Measurements from ENCODE around the gene TIPIN.
"Not testable (repeated sequence)": the region's sequence is repeated elsewhere in the genome, so short reads cannot be mapped to it uniquely, and the experiment has no call there.

TIPIN gene, protein sequence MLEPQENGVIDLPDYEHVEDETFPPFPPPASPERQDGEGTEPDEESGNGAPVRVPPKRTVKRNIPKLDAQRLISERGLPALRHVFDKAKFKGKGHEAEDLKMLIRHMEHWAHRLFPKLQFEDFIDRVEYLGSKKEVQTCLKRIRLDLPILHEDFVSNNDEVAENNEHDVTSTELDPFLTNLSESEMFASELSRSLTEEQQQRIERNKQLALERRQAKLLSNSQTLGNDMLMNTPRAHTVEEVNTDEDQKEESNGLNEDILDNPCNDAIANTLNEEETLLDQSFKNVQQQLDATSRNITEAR

DNA sequence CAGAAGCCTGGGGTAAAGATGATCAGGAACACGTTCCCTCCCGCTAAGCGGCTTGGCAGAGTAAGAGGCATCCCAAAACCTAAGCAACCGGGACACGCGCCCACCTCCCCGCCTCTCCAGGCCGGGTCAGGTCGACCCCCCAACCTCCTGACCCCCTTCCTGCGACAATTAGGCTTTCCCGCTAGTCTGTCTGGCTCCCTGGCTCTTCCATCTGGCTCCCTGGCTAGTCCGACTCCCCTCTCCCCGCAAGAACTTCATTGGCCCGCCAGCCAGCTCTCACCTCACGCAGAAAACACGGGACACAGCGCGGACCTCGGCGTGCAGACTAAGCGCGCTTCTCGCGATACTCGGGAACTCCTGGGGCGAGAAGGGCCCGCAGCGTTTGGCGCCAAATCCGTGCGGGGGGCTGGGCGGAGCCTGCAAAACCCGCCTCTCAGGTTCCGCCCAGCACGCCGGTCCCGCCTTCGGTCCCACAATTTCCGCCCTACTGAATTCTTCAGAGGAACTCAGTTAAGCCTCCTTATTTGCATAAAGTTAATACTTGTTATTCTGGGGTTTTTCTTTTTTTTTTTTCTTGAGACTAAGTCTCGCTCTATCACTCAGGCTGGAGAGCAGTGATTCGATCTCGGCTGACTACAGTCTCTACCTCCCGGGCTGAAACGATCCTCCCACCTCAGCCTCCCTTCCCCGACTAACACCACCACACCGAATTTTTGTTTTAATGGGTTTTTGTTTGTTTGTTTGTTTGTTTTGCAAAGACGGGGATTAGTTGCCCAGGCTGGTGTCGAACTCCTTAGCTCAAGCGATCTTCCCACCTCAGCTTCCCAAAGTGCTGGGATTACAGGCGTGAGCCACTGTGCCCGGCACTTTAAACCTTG lies at the start of gene TIPIN:
TIPIN (minus strand) TSS at position 327 of the 878 bp plus-strand sequence. CDS start 3,738 bp downstream, outside the sequence.
- DNase-seq (ENCODE audit: low read depth in 2 of 2) = peak; percentile 92 to 93

DNA sequence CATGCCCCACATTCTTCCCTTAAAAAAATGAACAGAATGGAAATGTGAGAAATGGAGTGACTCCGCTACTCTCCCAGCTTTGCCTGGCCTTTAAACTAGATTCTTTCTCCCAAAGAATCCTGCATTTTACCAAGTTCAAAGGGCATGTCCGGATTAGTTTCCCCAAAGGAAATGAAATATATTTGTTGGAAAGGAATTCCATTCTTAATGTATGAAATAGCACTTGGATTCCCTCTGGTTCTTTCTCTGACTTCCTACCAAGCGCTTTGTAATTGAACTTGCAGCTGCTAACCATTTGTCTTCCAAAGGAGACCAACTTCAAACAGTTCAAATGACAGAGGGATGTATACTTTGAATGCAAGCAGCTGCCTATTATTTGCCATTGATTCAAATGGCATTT lies 49.1 kb upstream of the TIPIN start:
- DNase-seq (ENCODE audit: low read depth in 2 of 2) = peak in 1 of 2 experiments; percentile 24

DNA sequence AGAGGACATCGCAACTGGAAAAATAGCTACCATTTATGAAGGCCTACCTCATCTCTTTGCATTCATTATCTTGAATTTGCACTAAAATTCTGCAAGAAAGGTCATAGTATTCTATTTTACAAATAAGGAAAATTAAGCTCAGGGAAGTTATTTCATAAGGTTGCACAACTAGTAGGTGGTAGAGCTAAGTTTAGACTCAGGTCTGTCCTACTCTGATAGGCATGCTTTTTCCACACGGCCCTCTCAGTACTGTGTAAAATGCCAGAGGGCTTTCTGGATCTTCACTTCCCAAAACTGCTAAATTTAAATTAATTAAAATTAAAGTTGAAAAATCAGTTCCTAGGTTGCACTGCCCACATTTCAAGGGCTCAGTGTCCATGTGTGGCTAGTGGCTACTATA lies 48.5 kb upstream of the TIPIN start:
- DNase-seq (ENCODE audit: low read depth in 2 of 2) = no peak

DNA sequence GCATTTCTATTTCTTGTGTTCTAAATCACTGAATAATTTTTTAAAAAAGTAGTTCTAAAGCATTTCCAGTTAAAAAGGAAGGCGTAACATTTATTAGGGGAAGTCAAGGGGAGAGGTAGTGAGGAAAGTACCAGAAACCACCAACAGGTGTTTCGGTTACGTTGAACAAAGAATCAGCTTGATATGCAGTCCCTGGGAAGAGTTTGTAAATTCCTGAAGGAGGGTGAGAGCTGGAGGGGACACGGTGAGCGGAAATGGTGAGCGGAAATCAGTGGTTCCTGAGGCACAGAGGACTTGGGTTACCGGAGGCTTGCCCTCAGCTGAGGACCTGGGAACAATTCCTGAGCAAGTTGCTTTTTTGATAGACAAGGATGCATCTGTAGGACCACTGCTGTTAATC lies 48.0 kb upstream of the TIPIN start:
- DNase-seq (ENCODE audit: low read depth in 2 of 2) = no peak

DNA sequence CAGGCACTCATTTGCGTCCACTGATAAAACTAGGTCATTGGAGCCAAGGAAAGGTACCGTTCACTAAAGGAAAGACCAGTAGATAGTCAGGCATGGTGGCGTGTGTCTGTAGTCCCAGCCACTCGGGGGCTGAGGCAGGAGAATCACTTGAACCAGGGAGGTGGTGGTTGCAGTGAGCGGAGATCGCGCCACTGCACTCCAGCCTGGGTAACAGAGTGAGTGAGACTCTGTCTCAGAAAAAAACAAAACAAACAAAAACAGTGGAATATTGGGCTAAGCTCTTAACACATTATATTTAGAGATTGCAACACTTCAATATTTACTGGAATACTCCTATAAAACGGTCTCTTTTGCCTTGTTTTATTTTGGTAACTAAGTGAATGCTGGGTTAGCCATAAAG lies 47.6 kb upstream of the TIPIN start:
- no peak for DNase-seq (ENCODE audit: low read depth in 2 of 2)

DNA sequence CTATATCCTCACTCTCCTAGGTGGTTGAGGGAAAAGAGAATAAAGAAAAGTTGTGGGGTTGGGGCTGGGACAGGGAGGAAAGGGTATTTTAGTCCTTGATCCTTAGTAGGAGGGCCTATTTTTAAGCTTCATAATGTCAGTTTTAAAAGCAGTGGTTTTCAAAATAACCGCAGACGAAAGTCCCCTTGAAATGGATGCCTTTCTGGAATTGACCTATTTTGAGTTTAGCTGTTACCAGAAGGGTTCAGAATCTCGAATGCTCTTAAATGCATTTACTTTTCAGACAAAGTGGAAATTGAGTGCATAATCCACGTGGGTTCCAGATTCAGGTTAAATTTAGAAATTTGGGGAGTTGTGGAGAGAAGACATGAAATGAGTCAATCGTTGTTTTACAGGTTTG lies 46.8 kb upstream of the TIPIN start:
- no peak for DNase-seq (ENCODE audit: low read depth in 2 of 2)

DNA sequence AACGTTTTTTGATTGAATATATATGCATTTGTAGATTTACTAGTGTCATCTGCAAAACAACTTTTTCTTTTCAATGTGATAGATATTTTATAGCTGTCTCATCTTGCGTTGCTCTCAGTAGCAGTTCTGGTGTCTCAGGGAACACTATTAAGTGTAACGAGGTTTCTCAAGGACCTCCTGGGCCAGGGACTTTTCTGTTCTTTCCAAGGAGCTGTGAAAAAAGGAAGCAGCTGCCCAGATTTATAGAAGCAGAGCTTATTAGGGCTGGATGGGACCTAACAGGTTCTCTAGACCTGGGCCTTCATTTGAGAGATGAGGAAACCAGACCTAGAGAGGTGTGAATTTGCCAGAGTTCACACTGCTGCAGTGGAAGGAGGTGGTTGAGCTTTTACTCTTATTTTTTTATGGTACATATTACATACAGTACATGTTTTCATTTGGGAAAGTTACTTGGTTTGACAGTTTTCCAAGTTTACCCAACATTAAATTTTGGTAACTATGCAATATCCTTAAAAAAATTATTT lies 46.3 kb upstream of the TIPIN start:
- DNase-seq (ENCODE audit: low read depth in 2 of 2) = no peak

DNA sequence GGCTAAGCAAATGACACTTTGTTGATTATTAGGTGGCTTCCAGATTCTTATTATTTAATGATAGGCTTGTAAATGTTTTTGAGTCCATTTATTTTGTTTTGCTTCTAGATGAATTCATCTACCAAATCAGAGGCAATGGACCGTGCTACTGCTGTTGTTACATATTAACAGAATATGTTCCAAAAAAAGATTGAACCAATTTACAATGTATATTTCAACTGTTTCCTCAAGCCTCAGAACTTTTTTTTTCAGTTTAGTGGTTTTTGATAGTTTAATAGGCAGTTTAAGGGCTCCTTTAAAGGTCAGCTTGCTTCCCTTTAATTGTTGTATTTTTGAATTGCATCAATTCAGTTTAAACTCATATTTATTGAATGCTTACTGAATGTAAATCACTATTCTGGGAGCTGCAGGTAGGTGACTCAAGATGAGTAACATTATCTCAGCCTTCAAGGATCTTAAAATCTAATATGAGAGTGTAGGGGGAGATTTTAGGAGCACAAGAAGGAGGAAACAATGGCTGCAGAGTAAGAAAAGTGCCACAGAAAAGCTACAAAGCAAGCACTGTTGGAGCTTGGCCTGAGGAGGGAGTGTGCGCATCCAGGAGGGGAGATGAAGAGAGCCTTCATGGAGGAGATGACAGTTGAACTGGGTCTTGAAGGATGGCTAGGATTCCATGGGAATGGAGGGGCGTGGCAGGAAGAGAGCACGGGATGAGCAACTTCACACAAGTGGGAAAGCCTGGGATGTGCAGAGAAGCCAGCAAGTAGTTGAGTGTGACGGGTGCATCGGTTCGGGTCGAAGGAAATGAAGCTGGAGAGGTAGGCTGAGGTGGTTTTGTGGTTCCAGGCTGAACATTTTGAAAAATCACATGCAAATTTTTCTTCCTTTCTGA lies 44.9 kb upstream of the TIPIN start:
- no peak for DNase-seq (ENCODE audit: low read depth in 2 of 2)

DNA sequence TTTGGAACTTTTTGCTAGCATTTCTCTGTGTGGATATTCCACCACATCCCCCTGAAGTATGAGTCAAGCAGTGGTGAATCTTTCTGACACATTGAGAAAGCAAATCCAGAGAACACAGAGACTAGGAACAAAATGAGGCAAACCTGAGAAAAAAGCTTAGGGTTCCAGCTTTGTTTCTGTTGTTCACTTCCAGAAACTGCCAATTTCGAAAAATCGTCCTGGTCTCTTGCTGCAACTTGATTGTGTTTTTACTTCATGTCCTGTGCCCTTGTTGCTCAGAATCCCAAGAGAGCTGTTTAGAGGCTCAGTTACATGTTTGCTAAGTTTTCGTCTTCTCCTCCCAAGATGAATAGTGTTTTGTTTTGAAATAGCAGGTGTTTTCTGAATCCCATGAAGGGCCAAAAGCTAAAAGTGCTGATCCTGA lies 43.9 kb upstream of the TIPIN start:
- no peak for DNase-seq (ENCODE audit: low read depth in 2 of 2)

DNA sequence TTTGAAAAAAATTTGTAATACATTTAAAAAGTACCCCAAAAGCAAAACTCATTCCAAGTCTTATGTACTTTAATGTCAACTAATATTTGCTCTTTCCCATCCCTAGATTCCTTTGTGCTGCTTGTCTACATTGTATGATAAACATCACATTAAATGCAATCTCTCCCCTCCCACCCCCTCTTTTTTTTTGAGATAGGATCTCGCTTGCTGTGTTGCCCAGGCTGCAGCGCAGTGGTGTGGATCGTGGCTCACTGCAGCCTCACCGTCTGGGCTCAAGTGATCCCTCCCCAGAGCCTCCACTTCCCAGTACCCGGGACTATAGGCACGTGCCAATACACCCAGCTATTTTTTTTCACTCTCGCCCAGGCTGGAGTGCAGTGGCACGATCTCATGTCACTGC lies 42.8 kb upstream of the TIPIN start:
- no peak for DNase-seq (ENCODE audit: low read depth in 2 of 2)

DNA sequence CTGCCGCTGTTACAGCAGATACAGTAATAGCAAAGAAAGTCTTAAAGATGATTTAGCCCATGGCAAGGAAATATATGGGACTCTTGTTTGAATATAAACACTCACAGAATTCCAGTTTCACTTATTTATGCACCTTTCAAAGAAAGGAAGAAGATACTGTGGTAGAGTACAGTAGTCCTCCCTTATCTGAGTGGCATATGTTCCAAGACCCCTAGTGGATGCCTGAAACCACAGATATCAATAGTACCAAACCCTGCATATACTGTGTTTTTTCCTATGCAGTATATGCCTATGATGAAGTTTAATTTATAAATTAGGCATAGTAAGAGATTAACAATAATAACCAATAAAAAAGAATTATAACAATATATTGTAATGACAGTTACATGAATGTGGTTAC lies 38.4 kb upstream of the TIPIN start:
- DNase-seq (ENCODE audit: low read depth in 2 of 2) = no peak

DNA sequence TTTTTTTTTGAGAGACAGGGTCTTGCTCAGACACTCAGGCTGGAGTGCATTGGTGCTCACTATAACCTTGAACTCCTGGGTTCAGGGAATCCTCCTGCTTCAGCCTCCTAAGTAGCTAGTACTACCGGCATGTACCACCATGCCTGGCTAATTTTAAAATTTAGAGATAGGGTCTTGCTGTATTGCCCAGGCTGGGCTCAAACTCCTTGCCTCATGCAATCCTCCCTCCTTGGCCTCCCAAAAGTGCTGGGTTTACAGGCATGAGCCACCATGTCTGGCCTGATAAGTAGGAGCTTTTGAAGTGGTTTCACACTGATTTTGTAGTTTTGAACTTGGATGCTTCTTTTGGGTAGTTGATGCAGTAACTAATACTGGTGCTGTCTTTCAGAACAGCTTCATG lies 38.0 kb upstream of the TIPIN start:
- no peak for DNase-seq (ENCODE audit: low read depth in 2 of 2)

DNA sequence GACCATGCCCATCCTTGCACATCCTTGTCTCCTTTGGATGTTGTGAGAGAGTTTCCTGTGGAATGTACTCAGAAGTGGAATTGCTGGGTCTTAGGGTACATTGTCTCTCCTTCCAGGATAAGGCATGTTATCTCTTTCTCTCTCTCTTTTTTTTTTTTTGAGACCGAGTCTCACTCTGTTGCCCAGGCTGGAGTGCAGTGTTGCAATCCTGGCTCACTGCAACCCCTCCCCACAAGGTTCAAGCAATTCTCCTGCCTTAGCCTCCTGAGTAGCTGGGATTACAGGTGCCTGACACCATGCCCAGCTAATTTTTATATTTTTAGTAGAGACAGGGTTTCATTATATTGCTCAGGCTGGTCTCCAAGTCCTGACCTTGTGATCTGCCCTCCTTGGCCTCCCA lies 36.6 kb upstream of the TIPIN start:
- DNase-seq (ENCODE audit: low read depth in 2 of 2) = not testable (repeated sequence)

DNA sequence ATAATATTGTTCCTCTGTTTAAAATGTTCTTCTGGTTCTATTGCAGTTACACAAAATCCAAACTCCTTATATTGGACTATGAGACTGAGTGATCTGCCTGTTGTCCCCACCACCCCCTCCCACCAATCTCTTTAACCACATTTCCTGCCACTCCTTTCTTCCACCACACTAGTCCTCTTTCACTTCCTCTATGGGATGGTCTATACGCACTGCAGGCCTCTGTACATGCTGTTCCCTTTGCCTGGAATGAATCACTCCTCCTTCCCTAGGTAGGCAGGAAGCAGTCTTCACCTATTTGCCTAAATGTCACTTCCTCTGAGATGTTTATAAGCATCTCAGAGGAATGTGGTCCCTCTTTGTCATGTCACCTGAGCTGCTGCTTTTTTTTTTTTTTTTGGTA lies 34.2 kb upstream of the TIPIN start:
- no peak for DNase-seq (ENCODE audit: low read depth in 2 of 2)

DNA sequence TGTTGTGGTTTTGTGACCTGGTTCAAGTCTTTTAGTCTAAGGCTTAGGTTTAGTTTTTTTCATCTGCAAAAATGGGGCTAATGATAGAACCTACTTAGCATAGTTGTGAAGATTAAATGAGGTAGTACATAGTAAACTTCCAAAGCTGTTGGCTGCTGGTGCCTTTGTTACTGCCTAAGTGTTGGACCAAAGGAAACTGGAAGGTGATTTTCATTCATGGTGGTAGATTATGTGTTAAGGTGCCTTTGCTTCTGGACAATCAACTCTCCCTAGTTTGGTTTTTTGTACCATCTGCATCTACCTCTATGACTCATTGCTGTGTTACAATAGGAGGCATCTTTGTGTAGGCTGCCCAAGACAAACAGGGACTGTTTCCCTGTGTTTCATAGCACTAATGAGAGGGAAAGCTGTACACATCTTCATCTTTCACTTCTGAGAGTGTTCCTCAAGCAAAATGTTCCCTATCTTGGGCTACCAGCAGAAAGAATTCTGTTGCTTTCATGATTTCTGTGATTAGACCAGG lies 33.4 kb upstream of the TIPIN start:
- DNase-seq (ENCODE audit: low read depth in 2 of 2) = no peak

DNA sequence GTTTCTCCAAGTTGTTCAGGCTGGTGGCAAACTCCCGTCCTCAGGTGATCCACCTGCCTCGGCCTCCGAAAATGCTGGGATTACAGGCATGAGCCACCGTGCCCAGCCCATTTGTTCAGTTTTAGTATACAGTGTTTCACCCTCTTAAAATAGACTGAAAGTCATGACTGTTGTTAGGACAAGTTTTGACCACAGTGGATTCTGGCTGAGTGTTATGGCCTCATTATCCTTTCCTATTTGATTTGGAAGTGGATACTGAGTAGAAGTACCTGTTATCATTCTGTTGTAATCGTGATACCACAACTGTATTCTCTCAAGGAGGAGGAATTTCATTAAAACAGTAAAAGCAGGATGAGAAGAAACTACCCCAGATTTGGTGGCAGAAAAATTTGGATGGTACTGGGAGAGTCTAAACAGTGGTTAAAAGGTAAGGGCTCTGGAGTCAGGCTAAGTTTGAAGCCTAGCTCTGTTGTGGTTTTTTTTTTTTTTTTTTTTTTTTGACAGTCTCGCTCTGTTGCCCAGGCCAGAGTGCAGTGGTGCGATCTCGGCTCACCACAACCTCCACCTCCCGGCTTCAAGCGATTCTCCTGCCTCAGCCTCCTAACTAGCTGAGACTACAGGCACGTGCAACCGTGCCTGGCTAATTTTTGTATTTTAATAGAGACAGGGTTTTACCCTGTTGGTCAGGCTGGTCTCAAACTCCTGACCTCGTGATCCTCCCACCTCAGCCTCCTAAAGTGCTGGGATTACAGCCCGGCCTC lies 32.8 kb upstream of the TIPIN start:
- no peak for DNase-seq (ENCODE audit: low read depth in 2 of 2)

DNA sequence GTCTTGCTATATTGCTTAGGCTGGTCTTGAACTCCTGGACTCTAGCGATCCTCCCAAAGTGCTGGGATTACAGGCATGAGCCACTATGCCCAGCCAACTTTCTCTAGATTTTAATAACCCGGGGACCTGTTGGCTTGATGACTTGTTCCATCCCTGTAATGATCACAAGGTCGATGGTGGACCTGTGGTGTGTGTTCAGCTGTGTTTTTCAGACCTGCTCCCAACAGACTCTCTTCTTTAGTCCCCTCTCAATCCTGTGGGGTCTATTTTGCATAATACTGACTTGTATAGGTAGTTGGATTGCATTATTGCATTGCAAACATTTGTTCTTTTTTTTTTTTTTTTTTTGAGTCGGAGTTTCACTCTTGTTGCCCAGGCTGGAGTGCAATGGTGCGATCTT lies 32.1 kb upstream of the TIPIN start:
- no peak for DNase-seq (ENCODE audit: low read depth in 2 of 2)

DNA sequence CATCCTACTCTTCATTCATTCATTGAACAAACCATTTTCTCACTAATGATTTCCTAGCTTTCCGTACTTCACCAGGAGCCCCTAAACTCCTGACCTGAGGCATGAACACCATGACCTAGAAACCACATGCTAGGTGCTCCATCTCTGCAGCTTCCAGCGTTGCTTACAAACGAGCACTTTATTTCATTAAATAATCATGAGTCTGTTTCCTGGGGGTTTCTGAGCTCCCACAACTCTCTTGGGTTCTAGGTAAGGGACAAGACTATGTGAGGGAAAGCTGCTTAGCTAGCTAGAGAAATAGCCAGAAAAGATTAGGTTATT lies 31.5 kb upstream of the TIPIN start:
- no peak for DNase-seq (ENCODE audit: low read depth in 2 of 2)

DNA sequence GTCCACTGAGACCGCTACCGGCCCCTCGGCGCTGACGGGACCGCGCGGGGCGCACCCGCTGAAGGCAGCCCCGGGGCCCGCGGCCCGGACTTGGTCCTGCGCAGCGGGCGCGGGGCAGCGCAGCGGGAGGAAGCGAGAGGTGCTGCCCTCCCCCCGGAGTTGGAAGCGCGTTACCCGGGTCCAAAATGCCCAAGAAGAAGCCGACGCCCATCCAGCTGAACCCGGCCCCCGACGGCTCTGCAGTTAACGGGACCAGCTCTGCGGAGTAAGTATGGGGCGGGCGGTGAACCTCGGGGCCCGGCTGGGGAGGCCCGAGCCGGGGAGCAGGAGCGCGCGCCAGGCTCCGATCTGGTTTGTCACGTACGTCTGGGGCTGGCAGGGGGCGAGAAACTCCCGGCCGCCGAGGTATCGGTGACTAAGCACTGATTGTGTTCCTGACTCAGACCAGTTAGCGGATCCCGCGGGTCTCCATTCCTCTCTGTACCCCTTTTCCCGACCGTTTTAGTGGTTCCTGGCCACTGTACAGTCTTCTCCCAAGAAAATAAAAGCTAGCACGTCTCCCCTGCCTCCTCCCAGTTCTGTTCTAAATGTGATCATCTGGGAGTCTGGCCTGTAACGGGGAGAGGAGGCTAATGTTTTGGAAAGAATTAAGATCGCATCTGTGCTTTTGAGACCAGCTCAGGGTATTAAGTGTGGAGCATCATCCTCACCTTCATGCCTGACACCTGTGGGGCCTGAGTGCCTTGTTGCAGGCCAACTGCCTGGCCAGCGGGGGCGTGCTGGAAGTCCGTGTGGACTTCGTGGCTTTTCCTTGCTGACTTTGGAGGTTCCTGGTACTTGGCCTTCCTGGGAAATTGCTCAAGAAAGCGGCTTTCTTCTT lies 30.9 kb upstream of the TIPIN start:
- peak in 1 of 2 experiments; percentile 25 for DNase-seq (ENCODE audit: low read depth in 2 of 2)

Measured in fibroblast of skin of left quadriceps (primary cell).